GM21723 (cell line): ENCODE measurements around the gene PDLIM1.
A peak's percentile ranks its signal among the peaks of the same experiment; 100 is the strongest.

Experiments used
- ATAC-seq: cut with Tn5 transposase; IDR thresholded peaks from one replicate; pipeline ENCODE4 v1.9.1; 2021; ENCODE audit warnings: mild to moderate bottlenecking, moderate library complexity; ENCODE audit not compliant: unreplicated experiment

Gene PDLIM1

DNA sequence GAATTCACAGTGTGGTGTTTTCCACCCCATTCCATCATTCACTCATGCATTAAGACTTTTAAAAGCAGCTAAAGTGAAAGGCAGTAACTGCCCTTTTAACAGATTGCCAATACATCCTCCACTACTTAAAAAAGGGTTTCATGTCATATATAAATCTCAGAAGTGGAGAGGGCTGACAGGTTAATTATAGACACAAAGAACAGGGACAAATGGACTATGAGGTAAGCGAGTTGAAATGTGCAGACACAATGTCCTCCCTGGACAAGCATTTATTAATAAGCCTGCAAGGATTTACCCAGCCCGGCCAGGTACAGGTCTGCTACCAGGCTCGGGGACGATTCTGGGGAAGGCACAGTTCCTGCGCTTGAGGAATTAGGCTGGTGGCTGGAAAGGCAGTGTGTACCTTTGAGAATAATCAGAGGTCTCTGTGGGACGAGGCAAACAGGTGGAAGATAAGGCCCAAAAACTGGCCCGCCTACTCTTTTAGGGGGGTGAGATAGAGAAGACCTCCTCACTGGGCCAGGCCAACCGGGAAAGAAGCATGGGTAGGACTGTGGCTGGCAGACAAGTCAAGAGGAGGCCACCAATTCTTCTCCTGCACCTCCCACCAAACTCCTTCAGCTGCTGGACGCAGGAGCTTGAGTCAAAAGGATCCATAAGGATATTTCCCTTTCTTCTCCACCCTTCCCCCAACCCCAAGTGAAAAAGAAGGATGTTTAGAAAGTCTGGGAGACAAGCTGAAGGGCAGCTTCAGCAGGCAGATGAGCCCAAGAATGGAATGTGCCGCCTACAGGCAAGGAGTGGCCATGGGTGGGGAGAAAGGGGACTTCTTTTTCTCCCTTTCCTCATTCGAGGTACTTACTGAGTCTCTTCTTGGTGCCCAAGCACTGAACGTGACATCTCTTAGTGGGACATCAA lies 1.5 kb downstream of the PDLIM1 start:
- ATAC-seq: no peak

DNA sequence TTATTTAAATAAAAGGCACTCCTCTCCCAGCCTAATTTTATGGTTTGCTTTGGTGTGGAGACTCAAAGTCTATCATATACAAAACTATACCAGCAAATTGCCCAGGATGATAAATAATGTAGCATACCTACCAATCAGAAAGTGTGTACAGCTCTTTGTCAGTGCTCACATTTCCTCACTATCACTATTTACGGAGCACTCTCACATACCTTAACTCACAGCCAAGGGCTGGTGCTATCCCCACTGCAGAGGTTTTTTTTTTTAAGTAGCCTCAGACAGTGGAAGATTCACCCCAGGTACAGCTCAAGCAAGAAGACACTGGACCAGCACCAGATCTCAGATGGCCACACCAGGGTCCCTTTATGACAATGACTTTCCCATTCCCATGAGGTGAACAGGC lies 2.5 kb downstream of the PDLIM1 start:
- no peak for ATAC-seq

GRCh38 chr10:95287281-95287680 lies 3.5 kb downstream of the PDLIM1 start:
- no peak for ATAC-seq

- no peak for ATAC-seq
These were observed 4.1 kb downstream of the PDLIM1 start for GRCh38 chr10:95286707-95287106.

DNA sequence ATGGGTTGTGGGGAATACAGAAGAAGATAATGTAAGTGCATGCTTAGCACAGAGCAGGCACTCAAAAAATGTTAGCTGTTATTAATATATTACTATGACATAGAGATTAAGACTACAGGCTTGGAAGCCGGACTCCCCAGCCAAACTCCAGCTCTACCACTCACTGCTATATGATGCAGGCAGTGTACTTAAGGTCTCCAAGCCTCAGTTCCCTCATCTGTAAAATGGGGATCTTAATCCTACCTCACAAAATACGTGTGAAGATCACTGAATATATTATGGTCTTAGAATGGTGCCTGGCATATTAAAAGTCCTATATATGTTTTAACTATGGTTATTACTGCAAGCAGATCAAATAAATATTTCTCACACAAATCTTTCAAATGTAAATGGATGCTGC lies 5.2 kb downstream of the PDLIM1 start:
- ATAC-seq: no peak

- no peak for ATAC-seq
These were observed 6.0 kb downstream of the PDLIM1 start for GRCh38 chr10:95284807-95285206.

DNA sequence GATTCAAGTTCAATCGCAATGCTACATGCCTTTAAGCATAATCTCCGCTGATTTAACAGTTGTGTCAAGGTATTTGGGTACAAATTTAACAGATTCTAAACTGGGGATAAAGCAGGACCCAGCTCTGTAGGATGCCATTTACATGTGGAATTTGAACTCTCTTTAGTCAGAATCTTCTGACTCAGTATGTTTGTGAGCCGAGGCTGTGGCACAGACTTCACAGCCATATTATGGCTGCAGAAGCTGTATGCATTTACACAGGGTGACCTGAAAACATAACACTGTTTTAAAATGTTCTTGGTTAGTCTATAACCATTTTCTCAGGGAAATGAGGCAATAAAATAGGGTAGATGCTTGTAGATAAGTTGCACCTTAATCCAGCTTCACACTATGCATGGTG lies 8.7 kb downstream of the PDLIM1 start:
- no peak for ATAC-seq

DNA sequence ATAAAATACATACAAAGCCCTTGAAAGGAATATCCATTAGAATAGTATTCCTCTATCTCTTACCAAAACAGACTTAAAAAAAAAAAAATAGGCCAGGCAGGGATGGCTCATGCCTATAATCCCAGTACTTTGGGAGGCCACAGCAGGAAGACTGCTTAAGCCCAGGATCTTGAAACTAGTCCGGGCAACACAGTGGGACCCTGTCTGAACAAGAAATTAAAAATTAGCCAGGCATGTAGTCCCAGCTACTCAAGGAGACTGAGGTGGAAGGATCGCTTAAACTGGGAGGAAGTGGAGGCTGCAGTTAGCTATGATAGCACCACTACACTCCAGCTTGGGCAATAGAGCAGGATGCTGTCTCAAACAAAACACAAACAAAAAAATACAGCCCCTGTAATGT lies 9.6 kb downstream of the PDLIM1 start:
- ATAC-seq: no peak

- no peak for ATAC-seq
These were observed 10.2 kb downstream of the PDLIM1 start for GRCh38 chr10:95280637-95281036.

DNA sequence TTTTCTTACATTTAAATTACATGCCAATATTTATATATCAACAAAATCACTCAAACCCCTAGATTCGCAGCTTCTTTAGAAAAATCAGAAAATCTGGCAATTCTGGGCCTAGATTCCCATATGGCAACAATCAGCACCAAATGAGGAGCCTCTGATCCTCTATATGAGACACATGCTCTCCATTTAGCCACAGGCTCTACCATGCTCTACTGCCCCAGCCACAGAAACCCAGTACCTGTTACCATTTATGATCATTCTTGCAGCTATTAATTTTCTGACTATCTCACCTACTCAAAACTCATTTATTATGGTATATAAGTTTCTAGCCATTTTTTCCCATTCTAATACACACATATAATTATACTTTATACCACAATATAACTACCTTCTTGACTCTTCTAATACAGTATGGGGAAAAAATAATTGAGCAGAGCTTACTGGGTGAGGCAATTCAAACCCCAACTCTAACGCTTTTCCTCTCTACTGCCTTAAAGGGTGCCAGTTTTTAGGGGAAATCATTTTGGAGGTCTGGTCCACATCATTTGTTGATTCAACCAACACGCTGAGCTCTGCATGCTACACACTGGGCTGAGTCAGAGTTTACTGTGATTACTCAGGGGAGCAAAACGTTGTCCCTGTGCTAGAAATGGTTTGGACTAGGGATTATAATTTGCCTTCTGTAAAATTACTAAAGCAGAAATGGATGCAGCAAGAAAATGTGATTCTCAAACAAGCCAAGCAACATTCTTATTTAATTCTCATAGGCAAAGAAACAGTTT lies 11.6 kb downstream of the PDLIM1 start:
- ATAC-seq: no peak

GRCh38 chr10:95278061-95278988 lies 12.5 kb downstream of the PDLIM1 start:
- ATAC-seq: no peak

GRCh38 chr10:95277614-95278013 lies 13.2 kb downstream of the PDLIM1 start:
- no peak for ATAC-seq

DNA sequence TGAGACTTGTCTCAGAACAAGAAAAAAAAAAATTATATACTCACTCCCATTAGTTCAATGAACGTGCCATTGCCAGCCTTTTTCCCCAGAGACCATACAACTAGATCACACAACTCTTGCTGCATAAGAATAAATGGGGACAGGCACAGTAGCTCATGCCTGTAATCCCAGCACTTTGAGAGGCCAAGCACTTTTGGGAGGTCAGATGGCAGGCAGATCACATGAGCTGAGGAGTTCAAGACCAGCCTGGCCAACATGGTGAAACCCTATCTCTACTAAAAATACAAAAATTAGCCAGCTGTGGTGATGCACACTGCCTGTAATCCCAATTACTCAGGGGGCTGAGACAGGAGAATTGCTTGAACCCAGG lies 13.6 kb downstream of the PDLIM1 start:
- no peak for ATAC-seq

- no peak for ATAC-seq
These were observed 14.2 kb downstream of the PDLIM1 start for GRCh38 chr10:95276367-95277200.

- no peak for ATAC-seq
These were observed 15.0 kb downstream of the PDLIM1 start for GRCh38 chr10:95275726-95276366.

GRCh38 chr10:95273393-95274312 lies 17.1 kb downstream of the PDLIM1 start:
- ATAC-seq: no peak

GRCh38 chr10:95268438-95268837 lies 22.4 kb downstream of the PDLIM1 start:
- ATAC-seq: no peak

DNA sequence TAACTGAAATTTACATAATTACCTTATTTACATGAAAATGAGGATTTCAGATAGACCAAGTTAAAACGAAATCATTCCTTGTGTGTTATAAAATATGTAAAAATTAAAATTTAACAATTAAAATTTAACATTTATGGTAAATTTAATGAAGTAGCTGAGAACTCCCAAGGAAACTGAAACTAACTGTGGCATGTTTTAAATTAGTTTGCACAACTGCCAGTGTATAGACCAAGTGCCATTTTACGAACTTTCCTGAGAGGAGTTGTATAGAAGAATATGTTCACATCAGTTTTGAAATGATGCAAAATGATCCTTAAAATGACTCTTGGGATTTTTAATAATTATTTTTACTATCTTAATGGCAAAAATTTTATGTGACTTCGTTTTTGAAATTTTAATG lies 23.6 kb downstream of the PDLIM1 start:
- ATAC-seq: no peak

- ATAC-seq: peak; percentile 84
These were observed 24.1 kb downstream of the PDLIM1 start for GRCh38 chr10:95266674-95267095.
